Measurements from ENCODE around the gene RAI1. TPM values are rescaled to one million over a fixed set of nuclear protein-coding genes. Genes with fewer than 3 reads are reported as not detected.

RAI1 gene
- total RNA-seq, 1 donor from 2014 or later, result 46.2 TPM

GRCh38 chr17:17711641-17712162, 30.4 kb downstream of the RAI1 start:
- no peak for DNase-seq (ENCODE audit: low spot score)
- Mint-ChIP-seq H3K4me1 (ENCODE audit: unreplicated experiment) (peaks cover 25% of the 10 kb centered on the region), H3K36me3 (ENCODE audit: low read depth, unreplicated experiment) (peaks cover 19% of the 10 kb centered on the region), H3K4me3 (ENCODE audit: unreplicated experiment) (no peak overlapping the region), H3K9me3 (ENCODE audit: unreplicated experiment) (no peaks in the 10 kb centered on the region), H3K27ac (ENCODE audit: unreplicated experiment) (no peak overlapping the region), H3K27me3 (ENCODE audit: unreplicated experiment) (peaks cover 13% of the 10 kb centered on the region)
- no peak for TF ChIP-seq CTCF (IDR thresholded peaks at IDR 0.05; ENCODE audit: unreplicated experiment)

GRCh38 chr17:17712268-17712924, 31.1 kb downstream of the RAI1 start:
- no peak overlapping the region for H3K4me3 Mint-ChIP-seq (ENCODE audit: unreplicated experiment)
- TF ChIP-seq CTCF (IDR thresholded peaks at IDR 0.05; ENCODE audit: unreplicated experiment), result no peak
- no peaks in the 10 kb centered on the region for H3K9me3 Mint-ChIP-seq (ENCODE audit: unreplicated experiment)
- H3K27me3 Mint-ChIP-seq (ENCODE audit: unreplicated experiment), result peaks cover 14% of the 10 kb centered on the region
- H3K36me3 Mint-ChIP-seq (ENCODE audit: low read depth, unreplicated experiment), result peaks cover 19% of the 10 kb centered on the region
- peaks cover 27% of the 10 kb centered on the region for H3K4me1 Mint-ChIP-seq (ENCODE audit: unreplicated experiment)
- H3K27ac Mint-ChIP-seq (ENCODE audit: unreplicated experiment), result peak overlapping the region; percentile 7
- DNase-seq (ENCODE audit: low spot score), result no peak

- H3K4me1 Mint-ChIP-seq (ENCODE audit: unreplicated experiment), result peaks cover 29% of the 10 kb centered on the region
- peaks cover 24% of the 10 kb centered on the region for H3K27me3 Mint-ChIP-seq (ENCODE audit: unreplicated experiment)
- no peak overlapping the region for H3K27ac Mint-ChIP-seq (ENCODE audit: unreplicated experiment)
- peaks cover 26% of the 10 kb centered on the region for H3K36me3 Mint-ChIP-seq (ENCODE audit: low read depth, unreplicated experiment)
- peak overlapping the region; percentile 7 for H3K4me3 Mint-ChIP-seq (ENCODE audit: unreplicated experiment)
- DNase-seq (ENCODE audit: low spot score), result no peak
- no peaks in the 10 kb centered on the region for H3K9me3 Mint-ChIP-seq (ENCODE audit: unreplicated experiment)
- TF ChIP-seq CTCF (IDR thresholded peaks at IDR 0.05; ENCODE audit: unreplicated experiment), result no peak
These were observed 32.6 kb downstream of the RAI1 start for GRCh38 chr17:17713839-17714238.

GRCh38 chr17:17714261-17714866, 33.1 kb downstream of the RAI1 start:
- Mint-ChIP-seq H3K27ac (ENCODE audit: unreplicated experiment) (no peak overlapping the region), H3K27me3 (ENCODE audit: unreplicated experiment) (peaks cover 26% of the 10 kb centered on the region), H3K36me3 (ENCODE audit: low read depth, unreplicated experiment) (peaks cover 31% of the 10 kb centered on the region), H3K4me3 (ENCODE audit: unreplicated experiment) (peak overlapping the region; percentile 7), H3K4me1 (ENCODE audit: unreplicated experiment) (peaks cover 29% of the 10 kb centered on the region), H3K9me3 (ENCODE audit: unreplicated experiment) (no peaks in the 10 kb centered on the region)
- no peak for DNase-seq (ENCODE audit: low spot score)
- TF ChIP-seq CTCF (IDR thresholded peaks at IDR 0.05; ENCODE audit: unreplicated experiment), result no peak

- Mint-ChIP-seq H3K4me3 (ENCODE audit: unreplicated experiment) (no peak overlapping the region), H3K36me3 (ENCODE audit: low read depth, unreplicated experiment) (peaks cover 33% of the 10 kb centered on the region), H3K27me3 (ENCODE audit: unreplicated experiment) (peaks cover 29% of the 10 kb centered on the region), H3K4me1 (ENCODE audit: unreplicated experiment) (peaks cover 29% of the 10 kb centered on the region), H3K9me3 (ENCODE audit: unreplicated experiment) (no peaks in the 10 kb centered on the region), H3K27ac (ENCODE audit: unreplicated experiment) (no peak overlapping the region)
- no peak for TF ChIP-seq CTCF (IDR thresholded peaks at IDR 0.05; ENCODE audit: unreplicated experiment)
- no peak for DNase-seq (ENCODE audit: low spot score)
These were observed 33.6 kb downstream of the RAI1 start for GRCh38 chr17:17714879-17715278.

All from endothelial cell (in vitro differentiated cells).